A673 (cell line): ENCODE data around the gene PVALEF.

Experiments used
- EZH2 ChIP-seq: fragments of 200-600 bp; sonication (generic); IDR thresholded peaks from 2 replicates; pipeline ENCODE4 v1.6.1; 2017; ENCODE audit warnings: borderline replicate concordance, low read depth, mild to moderate bottlenecking, mixed read lengths, antibody characterized with exemption, low read length; ENCODE audit not compliant: poor library complexity, severe bottlenecking
- TF ChIP-seq, protein P1 (sequence below): fragments of 300-800, 200-600 bp; sonication (generic); conservative IDR thresholded peaks from 2 replicates; pipeline ENCODE4 v1.5.1; 2017; ENCODE audit warnings: low read depth, mild to moderate bottlenecking, antibody characterized with exemption, low read length, moderate library complexity, mixed read lengths

DNA sequence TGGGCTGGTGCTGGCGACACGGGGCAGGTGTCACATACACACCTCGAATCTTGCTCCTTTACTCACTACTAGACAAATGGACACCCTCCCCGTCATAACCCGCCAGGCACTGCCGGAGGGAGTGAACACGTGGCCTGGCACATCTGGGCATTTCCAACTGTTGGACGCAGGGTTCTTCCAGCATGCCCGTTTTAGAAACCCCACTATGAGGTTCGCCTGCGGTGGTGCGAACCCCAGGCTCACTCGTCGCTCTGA lies 64.3 kb downstream of the PVALEF start:
- TF ChIP-seq, protein P1, sequence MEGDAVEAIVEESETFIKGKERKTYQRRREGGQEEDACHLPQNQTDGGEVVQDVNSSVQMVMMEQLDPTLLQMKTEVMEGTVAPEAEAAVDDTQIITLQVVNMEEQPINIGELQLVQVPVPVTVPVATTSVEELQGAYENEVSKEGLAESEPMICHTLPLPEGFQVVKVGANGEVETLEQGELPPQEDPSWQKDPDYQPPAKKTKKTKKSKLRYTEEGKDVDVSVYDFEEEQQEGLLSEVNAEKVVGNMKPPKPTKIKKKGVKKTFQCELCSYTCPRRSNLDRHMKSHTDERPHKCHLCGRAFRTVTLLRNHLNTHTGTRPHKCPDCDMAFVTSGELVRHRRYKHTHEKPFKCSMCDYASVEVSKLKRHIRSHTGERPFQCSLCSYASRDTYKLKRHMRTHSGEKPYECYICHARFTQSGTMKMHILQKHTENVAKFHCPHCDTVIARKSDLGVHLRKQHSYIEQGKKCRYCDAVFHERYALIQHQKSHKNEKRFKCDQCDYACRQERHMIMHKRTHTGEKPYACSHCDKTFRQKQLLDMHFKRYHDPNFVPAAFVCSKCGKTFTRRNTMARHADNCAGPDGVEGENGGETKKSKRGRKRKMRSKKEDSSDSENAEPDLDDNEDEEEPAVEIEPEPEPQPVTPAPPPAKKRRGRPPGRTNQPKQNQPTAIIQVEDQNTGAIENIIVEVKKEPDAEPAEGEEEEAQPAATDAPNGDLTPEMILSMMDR = no peak
- TF ChIP-seq EZH2 = no peak
